DND-41 (cell line): Measurements from ENCODE around the gene LST1.

Experiments
- EZH2 ChIP-seq: IDR thresholded peaks from 3 replicates; pipeline ENCODE4 v1.6.1; 2012; ENCODE audit warnings: borderline replicate concordance, low read depth, mild to moderate bottlenecking, moderate library complexity, low read length, inconsistent platforms; ENCODE audit not compliant: severe bottlenecking
- TF ChIP-seq, protein P1 (sequence below): IDR thresholded peaks from 2 replicates; pipeline ENCODE4 v1.5.1; 2012; ENCODE audit warnings: borderline replicate concordance, low read length, moderate library complexity, mild to moderate bottlenecking; ENCODE audit not compliant: poor library complexity, severe bottlenecking; ENCODE audit errors: extremely low read depth

DNA sequence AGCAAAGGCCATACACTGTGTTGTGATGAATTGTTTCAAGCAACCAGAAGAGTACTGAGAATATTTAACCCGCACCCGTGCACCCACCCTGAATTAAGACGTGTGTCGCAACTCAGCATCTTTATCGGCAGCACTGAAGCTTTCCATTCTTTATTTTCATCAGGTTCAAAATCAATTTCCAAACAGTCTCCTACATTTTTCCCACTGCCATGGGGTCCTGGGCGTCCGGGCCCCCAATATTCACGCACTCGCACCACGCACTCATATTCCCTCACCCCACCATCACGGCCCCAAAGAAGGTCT lies 5.7 kb upstream of the LST1 start:
- TF ChIP-seq, protein P1, sequence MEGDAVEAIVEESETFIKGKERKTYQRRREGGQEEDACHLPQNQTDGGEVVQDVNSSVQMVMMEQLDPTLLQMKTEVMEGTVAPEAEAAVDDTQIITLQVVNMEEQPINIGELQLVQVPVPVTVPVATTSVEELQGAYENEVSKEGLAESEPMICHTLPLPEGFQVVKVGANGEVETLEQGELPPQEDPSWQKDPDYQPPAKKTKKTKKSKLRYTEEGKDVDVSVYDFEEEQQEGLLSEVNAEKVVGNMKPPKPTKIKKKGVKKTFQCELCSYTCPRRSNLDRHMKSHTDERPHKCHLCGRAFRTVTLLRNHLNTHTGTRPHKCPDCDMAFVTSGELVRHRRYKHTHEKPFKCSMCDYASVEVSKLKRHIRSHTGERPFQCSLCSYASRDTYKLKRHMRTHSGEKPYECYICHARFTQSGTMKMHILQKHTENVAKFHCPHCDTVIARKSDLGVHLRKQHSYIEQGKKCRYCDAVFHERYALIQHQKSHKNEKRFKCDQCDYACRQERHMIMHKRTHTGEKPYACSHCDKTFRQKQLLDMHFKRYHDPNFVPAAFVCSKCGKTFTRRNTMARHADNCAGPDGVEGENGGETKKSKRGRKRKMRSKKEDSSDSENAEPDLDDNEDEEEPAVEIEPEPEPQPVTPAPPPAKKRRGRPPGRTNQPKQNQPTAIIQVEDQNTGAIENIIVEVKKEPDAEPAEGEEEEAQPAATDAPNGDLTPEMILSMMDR, result no peak
- TF ChIP-seq EZH2, result no peak
